B cell (primary cell): ENCODE measurements around the gene VIT. TPM values are rescaled to one million over a fixed set of nuclear protein-coding genes. Genes with fewer than 3 reads are reported as not detected.

Experiments used
- ATAC-seq: fragments of 200-7000 bp; cut with Tn5 transposase; one replicate; pipeline ENCODE4 v1.10.0; 2021; ENCODE audit warnings: low read depth, mild to moderate bottlenecking, moderate number of reproducible peaks, moderate library complexity
- CTCF ChIA-PET: fragments of 350-600 bp; sonication (Branson Sonifier 250); formaldehyde crosslinking; loops from one replicate; lab custom pipeline; 2021; ENCODE audit warnings: antibody characterized with exemption, inconsistent platforms; lab: Charles Lee
- POLR2A ChIA-PET: fragments of 350-600 bp; sonication (Branson Sonifier 250); formaldehyde crosslinking; loops from one replicate; lab custom pipeline; 2021; ENCODE audit warnings: antibody characterized with exemption; lab: Charles Lee
- DNase-seq: peaks from one replicate; pipeline ENCODE4 v3.0.0; 2013
- H2AFZ ChIP-seq: 2 replicates; pipeline ENCODE4 v1.6.1; 2012; ENCODE audit warnings: mild to moderate bottlenecking, low read depth, low read length; ENCODE audit not compliant: insufficient read depth, poor library complexity, severe bottlenecking
- H3K27ac ChIP-seq, 2 donors: 1 replicate in 1 of 2; 2 replicates in 1 of 2; pipeline ENCODE4 v1.5.1; 2012 to 2013; ENCODE audit warnings: low read length in 2 of 2, mild to moderate bottlenecking in 2 of 2, moderate library complexity in 1 of 2
- H3K27me3 ChIP-seq, 4 experiments: fragments of 200-600 bp in 1 of 4; sonication (generic) in 1 of 4; replicated peaks in 1 of 4; 1 replicate in 2 of 4; 2 replicates in 2 of 4; pipeline versions ENCODE4 v1.6.1 to v1.7.0; 2013 to 2016; ENCODE audit warnings: low read length in 3 of 4, mild to moderate bottlenecking in 2 of 4, mixed read lengths in 1 of 4, moderate library complexity in 1 of 4; ENCODE audit not compliant: insufficient read depth in 4 of 4, control insufficient read depth in 3 of 4; ENCODE audit errors: control extremely low read depth in 1 of 4
- H3K36me3 ChIP-seq, 2 experiments: replicated peaks in 1 of 2; 1 replicate in 1 of 2; 2 replicates in 1 of 2; pipeline versions ENCODE4 v1.6.1 to v1.7.1; 2013; ENCODE audit warnings: low read length in 1 of 2; ENCODE audit not compliant: insufficient read depth in 2 of 2, control insufficient read depth in 1 of 2; ENCODE audit errors: control extremely low read depth in 1 of 2, extremely low read depth in 1 of 2
- H3K4me1 ChIP-seq, 2 donors: fragments of 200-600 bp in 1 of 2; sonication (generic) in 1 of 2; 1 replicate in 1 of 2; 2 replicates in 1 of 2; pipeline versions ENCODE4 v1.5.1 to v1.6.1; 2013 to 2017; ENCODE audit warnings: low read length in 2 of 2; ENCODE audit not compliant: control insufficient read depth in 2 of 2, insufficient read depth in 2 of 2
- H3K4me2 ChIP-seq: replicated peaks from 2 replicates; pipeline ENCODE3; 2012; ENCODE audit warnings: mild to moderate bottlenecking, low read depth, low read length; ENCODE audit not compliant: poor library complexity, severe bottlenecking
- H3K4me3 ChIP-seq, 5 experiments: fragments of 200-600 bp in 1 of 5; sonication (generic) in 1 of 5; 1 replicate in 3 of 5; 2 replicates in 2 of 5; pipeline versions ENCODE4 v1.5.1 to v1.7.0; 2011 to 2016; ENCODE audit warnings: low read length in 4 of 5, mild to moderate bottlenecking in 4 of 5, low read depth in 2 of 5, control low read depth in 1 of 5, moderate library complexity in 1 of 5; ENCODE audit not compliant: insufficient read depth in 1 of 5; ENCODE audit errors: control extremely low read depth in 1 of 5, extremely low read depth in 1 of 5
- H3K79me2 ChIP-seq: fragments of 200-600 bp; sonication (generic); one replicate; pipeline ENCODE4 v1.6.0; 2016; ENCODE audit warnings: low read length; ENCODE audit not compliant: control insufficient read depth, insufficient read depth
- H3K9ac ChIP-seq: fragments of 200-600 bp; sonication (generic); 2 replicates; pipeline ENCODE4 v1.6.1; 2017; ENCODE audit warnings: mild to moderate bottlenecking, low read length, moderate library complexity
- H3K9me3 ChIP-seq, 3 donors: one replicate each; pipeline versions ENCODE4 v1.6.1 to v1.7.1; 2013; ENCODE audit warnings: low read length in 2 of 3; ENCODE audit not compliant: control insufficient read depth in 2 of 3, insufficient read depth in 1 of 3; ENCODE audit errors: control extremely low read depth in 1 of 3
- H4K20me1 ChIP-seq: 2 replicates; pipeline ENCODE4 v1.6.0; 2012; ENCODE audit warnings: mild to moderate bottlenecking, low read length; ENCODE audit not compliant: insufficient read depth, control insufficient read depth, poor library complexity, severe bottlenecking
- H3K27ac Mint-ChIP-seq: one replicate; pipeline ENCODE4 v1.8.0; 2021; ENCODE audit warnings: mixed read lengths
- H3K27me3 Mint-ChIP-seq: one replicate; pipeline ENCODE4 v1.8.0; 2021; ENCODE audit warnings: mixed read lengths
- H3K4me1 Mint-ChIP-seq: one replicate; pipeline ENCODE4 v1.8.0; 2021; ENCODE audit warnings: mixed read lengths
- H3K4me3 Mint-ChIP-seq: one replicate; pipeline ENCODE4 v1.8.0; 2021; ENCODE audit warnings: mixed read lengths
- H3K9me3 Mint-ChIP-seq: one replicate; pipeline ENCODE4 v1.8.0; 2022; ENCODE audit warnings: mixed read lengths; ENCODE audit not compliant: insufficient read depth
- CTCF ChIP-seq: fragments of 200-600 bp; IDR thresholded peaks from one replicate; pipeline ENCODE4 v1.8.0; 2022; ENCODE audit warnings: antibody characterized with exemption, mild to moderate bottlenecking
- EZH2 ChIP-seq: IDR thresholded peaks from 2 replicates; pipeline ENCODE4 v1.6.1; 2012; ENCODE audit warnings: borderline replicate concordance, low read depth, mild to moderate bottlenecking, moderate library complexity, low read length; ENCODE audit not compliant: insufficient read depth, poor library complexity, severe bottlenecking
- WGBS: methylation state at CpG from one replicate; pipeline ENCODE4 v1.1.5; 2013; ENCODE audit warnings: missing lambda C conversion rate; ENCODE audit not compliant: insufficient coverage; 5-methylcytosine and 5-hydroxymethylcytosine counted together
- intact Hi-C: fragments of 100-400 bp; cut with micrococcal nuclease; formaldehyde crosslinking; loops from one replicate; pipeline ENCODE4 v1.10.0; 2022
- polyA plus RNA-seq: library from polyadenylated mRNA; depleted of rRNA; stranded (reverse); fragments of >200 nt; gene quantifications from 2 replicates; pipeline ENCODE4 v1.2.3, GENCODE V29; 2012
- total RNA-seq, 2 donors: library from RNA; stranded (reverse); fragments of 120-200 nt in 1 of 2; gene quantifications; 1 replicate in 1 of 2; 2 replicates in 1 of 2; pipeline versions ENCODE4 v1.2.3 to v1.2.4, GENCODE V29; 2013 to 2022

The VIT gene
- total and polyA plus RNA-seq, 2 donors (not counting 1 experiment from before 2014, with no cell fraction given), result not detected

DNA sequence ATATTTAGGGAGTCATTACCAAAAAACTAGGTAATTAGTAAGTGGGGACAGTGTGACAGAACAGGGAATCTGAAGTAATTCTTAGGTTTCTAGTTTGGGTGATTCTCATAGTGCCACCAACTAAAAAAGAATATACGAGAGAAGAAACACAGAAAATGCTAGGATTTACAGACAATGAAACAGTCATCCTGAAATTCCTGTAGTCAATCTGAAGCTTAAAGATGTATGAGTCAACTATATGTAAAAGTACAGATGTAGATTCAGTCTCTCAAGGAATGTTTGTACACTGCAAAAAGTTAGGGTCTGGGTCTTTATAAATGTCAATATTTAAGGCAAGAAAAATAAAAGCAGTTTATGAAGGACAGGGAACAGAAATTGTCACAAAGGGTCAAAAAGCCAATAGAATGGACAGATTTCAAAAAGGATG lies 162.9 kb downstream of the VIT start:
- Mint-ChIP-seq H3K4me3 (no peak overlapping the region), H3K9me3 (peaks cover 2% of the 10 kb centered on the region), H3K27me3 (no peaks in the 10 kb centered on the region), H3K4me1 (no peaks in the 10 kb centered on the region), H3K27ac (no peak overlapping the region)
- no peak for TF ChIP-seq CTCF
- TF ChIP-seq EZH2, result no peak
- Histone ChIP-seq H3K27ac (no peak overlapping the region), H3K4me1 (no peaks in the 10 kb centered on the region), H3K79me2 (no peaks in the 10 kb centered on the region), H3K36me3 (peaks cover 7 to 41% of the 10 kb centered on the region in 2 experiments), H2AFZ (no peak overlapping the region), H3K27me3 (no peaks in the 10 kb centered on the region), H3K4me3 (no peak overlapping the region), H3K9ac (no peak overlapping the region), H3K9me3 (no peaks in the 10 kb centered on the region), H3K4me2 (no peak overlapping the region), H4K20me1 (no peaks in the 10 kb centered on the region)
- intact Hi-C loops, result no loop called here
- CTCF ChIA-PET, result no interaction called here
- WGBS, result no CpG with 5 or more reads among the region's 1 CpG
- POLR2A ChIA-PET, result no interaction called here
- ATAC-seq (no peak), DNase-seq (no peak)

DNA sequence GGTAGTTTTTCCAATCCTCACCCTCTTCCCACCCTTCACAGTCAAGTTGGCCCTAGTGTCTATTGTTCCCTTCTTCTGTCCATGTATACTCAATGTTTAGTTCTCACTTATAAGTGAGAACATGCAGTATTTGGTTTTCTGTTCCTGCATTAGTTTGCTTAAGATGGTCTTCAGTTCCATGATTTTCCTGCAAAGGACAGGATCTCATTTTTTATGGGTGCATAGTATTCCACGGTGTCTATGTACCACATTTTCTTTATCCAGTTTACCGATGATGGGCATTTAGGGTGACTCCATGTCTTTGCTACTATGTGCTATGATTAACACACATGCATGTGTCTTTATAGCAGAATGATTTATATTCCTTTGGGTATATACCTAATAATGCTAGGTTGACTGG lies 165.4 kb downstream of the VIT start:
- peaks cover 2% of the 10 kb centered on the region for H3K9me3 Mint-ChIP-seq
- Histone ChIP-seq H3K4me1 (no peaks in the 10 kb centered on the region), H3K27me3 (no peaks in the 10 kb centered on the region), H3K4me3 (no peak overlapping the region), H3K36me3 (peaks cover 6 to 26% of the 10 kb centered on the region in 2 experiments), H4K20me1 (no peaks in the 10 kb centered on the region), H3K79me2 (no peaks in the 10 kb centered on the region), H3K4me2 (no peak overlapping the region), H3K9me3 (peaks cover 0 to 1% (median 0%) of the 10 kb centered on the region in 3 donors), H3K9ac (no peak overlapping the region), H2AFZ (no peak overlapping the region), H3K27ac (no peak overlapping the region)
- H3K4me3 Mint-ChIP-seq, result no peak overlapping the region
- ATAC-seq, result no peak
- H3K27ac Mint-ChIP-seq, result no peak overlapping the region
- TF ChIP-seq EZH2 (no peak), CTCF (no peak)
- no peak for DNase-seq
- 100% methylated on average over 1 of the region's 2 CpGs for WGBS
- no peaks in the 10 kb centered on the region for H3K4me1 Mint-ChIP-seq
- CTCF ChIA-PET, result no interaction called here
- POLR2A ChIA-PET, result no interaction called here
- intact Hi-C loops, result no loop called here
- H3K27me3 Mint-ChIP-seq, result no peaks in the 10 kb centered on the region

Other genes with a start within 250 kb of the VIT start
- gene FEZ2, start 98.5 kb upstream of the VIT start, total RNA-seq, result 27.4 and 32.7 TPM in 2 replicates
- gene FEZ2, start 98.5 kb upstream of the VIT start, polyA plus RNA-seq, result 6.2 and 7.9 TPM in 2 replicates